IMR-90 (cell line): Measurements from ENCODE around the gene KCNH5. TPM values are rescaled to one million over a fixed set of nuclear protein-coding genes. Genes with fewer than 3 reads are reported as not detected.

ENCODE experiments used
- ATAC-seq: fragments of 200-7000 bp; cut with Tn5 transposase; 2 replicates; pipeline ENCODE4 v1.9.1; 2020; ENCODE audit warnings: low read depth, mild to moderate bottlenecking, moderate library complexity
- BruUV-seq: library from RNA; stranded (reverse); fragments of 400-500 nt; replicated peaks from 2 replicates; lab custom pipeline; 2021; lab: Mats Ljungman, UMichigan
- CTCF ChIA-PET: fragments of 300-600 bp; formaldehyde crosslinking; extraction: SDS; loops from one replicate; lab custom pipeline; 2021; ENCODE audit warnings: antibody characterized with exemption; lab: Yijun Ruan, JAX
- POLR2A ChIA-PET: fragments of 300-600 bp; sonication (Branson Sonifier 250); formaldehyde crosslinking; loops from one replicate; lab custom pipeline; 2022; ENCODE audit warnings: antibody characterized with exemption; ENCODE audit not compliant: unreplicated experiment; lab: Charles Lee
- DNase-seq: peaks from one replicate; pipeline ENCODE4 v3.0.0; 2013
- H2AFZ ChIP-seq: replicated peaks from 2 replicates; pipeline ENCODE3; 2013; ENCODE audit warnings: low read length, mild to moderate bottlenecking; ENCODE audit not compliant: poor library complexity
- H2AK5ac ChIP-seq: 2 replicates; pipeline ENCODE4 v1.6.1; 2013; ENCODE audit warnings: low read depth, low read length, inconsistent platforms
- H2AK9ac ChIP-seq: replicated peaks from 2 replicates; pipeline ENCODE3; 2013; ENCODE audit warnings: mild to moderate bottlenecking, low read depth, low read length, moderate library complexity; ENCODE audit not compliant: poor library complexity
- H2BK120ac ChIP-seq: 2 replicates; pipeline ENCODE4 v1.6.1; 2013; ENCODE audit warnings: low read depth, low read length, inconsistent platforms
- H2BK15ac ChIP-seq: 3 replicates; pipeline ENCODE4 v1.6.1; 2013; ENCODE audit warnings: low read depth, low read length, inconsistent platforms
- H2BK20ac ChIP-seq: 2 replicates; pipeline ENCODE4 v1.6.1; 2013; ENCODE audit warnings: low read depth, mild to moderate bottlenecking, inconsistent platforms, low read length, moderate library complexity
- H2BK5ac ChIP-seq: 2 replicates; pipeline ENCODE4 v1.6.1; 2013; ENCODE audit warnings: mild to moderate bottlenecking, low read depth, low read length, inconsistent platforms; ENCODE audit not compliant: poor library complexity, severe bottlenecking
- H3K14ac ChIP-seq: replicated peaks from 2 replicates; pipeline ENCODE4 v1.6.1; 2013; ENCODE audit warnings: low read depth, low read length, inconsistent platforms
- H3K18ac ChIP-seq: 2 replicates; pipeline ENCODE4 v1.6.1; 2013; ENCODE audit warnings: low read depth, low read length, control low read depth
- H3K23ac ChIP-seq: 2 replicates; pipeline ENCODE4 v1.6.1; 2013; ENCODE audit warnings: low read depth, low read length, inconsistent platforms
- H3K27ac ChIP-seq: 2 replicates; pipeline ENCODE4 v1.5.1; 2013; ENCODE audit warnings: mild to moderate bottlenecking, control low read depth, low read length; ENCODE audit not compliant: insufficient read depth
- H3K27me3 ChIP-seq: 2 replicates; pipeline ENCODE4 v1.6.1; 2013; ENCODE audit warnings: low read length; ENCODE audit not compliant: control insufficient read depth, insufficient read depth
- H3K36me3 ChIP-seq: 2 replicates; pipeline ENCODE4 v1.6.1; 2013; ENCODE audit warnings: low read length, mixed read lengths; ENCODE audit not compliant: control insufficient read depth, insufficient read depth
- H3K4ac ChIP-seq: 2 replicates; pipeline ENCODE4 v1.6.1; 2013; ENCODE audit warnings: low read depth, low read length, inconsistent platforms
- H3K4me1 ChIP-seq: 2 replicates; pipeline ENCODE4 v1.6.1; 2013; ENCODE audit warnings: low read length, mixed read lengths; ENCODE audit not compliant: control insufficient read depth, insufficient read depth
- H3K4me2 ChIP-seq: 2 replicates; pipeline ENCODE4 v1.6.1; 2013; ENCODE audit warnings: low read depth, mild to moderate bottlenecking, control low read depth, low read length, moderate library complexity
- H3K4me3 ChIP-seq: 2 replicates; pipeline ENCODE4 v1.5.1; 2013; ENCODE audit warnings: low read depth, mild to moderate bottlenecking, control low read depth, low read length, moderate library complexity; ENCODE audit not compliant: insufficient read depth
- H3K56ac ChIP-seq: 2 replicates; pipeline ENCODE4 v1.6.1; 2013; ENCODE audit warnings: low read length, inconsistent platforms; ENCODE audit not compliant: insufficient read depth; ENCODE audit errors: extremely low read depth
- H3K79me1 ChIP-seq, 2 experiments: 2 replicates each; pipeline ENCODE4 v1.6.1; 2013; ENCODE audit warnings: low read length in 2 of 2, inconsistent platforms in 1 of 2, low read depth in 1 of 2
- H3K9ac ChIP-seq: 2 replicates; pipeline ENCODE4 v1.6.1; 2013; ENCODE audit warnings: low read depth, low read length, control low read depth
- H3K9me1 ChIP-seq: 2 replicates; pipeline ENCODE4 v1.6.1; 2013; ENCODE audit warnings: low read length, inconsistent platforms; ENCODE audit not compliant: insufficient read depth
- H3K9me3 ChIP-seq: 2 replicates; pipeline ENCODE4 v1.6.1; 2013; ENCODE audit warnings: low read length; ENCODE audit not compliant: control insufficient read depth, insufficient read depth
- H4K20me1 ChIP-seq: 2 replicates; pipeline ENCODE4 v1.6.1; 2013; ENCODE audit warnings: low read length, inconsistent platforms; ENCODE audit not compliant: insufficient read depth
- H4K5ac ChIP-seq: 2 replicates; pipeline ENCODE4 v1.6.1; 2013; ENCODE audit warnings: mild to moderate bottlenecking, low read depth, low read length, control low read depth
- H4K8ac ChIP-seq, 2 experiments: 2 replicates each; pipeline ENCODE4 v1.6.1; 2013; ENCODE audit warnings: low read depth in 2 of 2, low read length in 2 of 2, control low read depth in 1 of 2, inconsistent platforms in 1 of 2
- H4K91ac ChIP-seq: 2 replicates; pipeline ENCODE4 v1.6.1; 2013; ENCODE audit warnings: low read depth, low read length, inconsistent platforms; ENCODE audit not compliant: insufficient read depth
- BHLHE40 ChIP-seq: fragments of 150-350 bp; IDR thresholded peaks from 2 replicates; pipeline ENCODE4 v1.6.1; 2016; ENCODE audit warnings: mild to moderate bottlenecking, low read depth, low read length
- CEBPB ChIP-seq: IDR thresholded peaks from 2 replicates; pipeline ENCODE4 v1.6.1; 2012; ENCODE audit warnings: low read depth, low read length, improper control_type of control experiment
- ELK1 ChIP-seq: fragments of 150-350 bp; IDR thresholded peaks from 2 replicates; pipeline ENCODE4 v1.6.1; 2016; ENCODE audit warnings: low read depth, mild to moderate bottlenecking, low read length, moderate library complexity, borderline replicate concordance
- FOS ChIP-seq: fragments of 150-350 bp; IDR thresholded peaks from 2 replicates; pipeline ENCODE4 v1.6.1; 2016; ENCODE audit warnings: low read depth, low read length
- MAZ ChIP-seq: IDR thresholded peaks from 2 replicates; pipeline ENCODE4 v1.6.1; 2012; ENCODE audit warnings: low read depth, mild to moderate bottlenecking, low read length, improper control_type of control experiment, moderate library complexity, borderline replicate concordance
- MXI1 ChIP-seq: IDR thresholded peaks from 2 replicates; pipeline ENCODE4 v1.6.1; 2012; ENCODE audit warnings: low read depth, mild to moderate bottlenecking, low read length, moderate library complexity, borderline replicate concordance
- NFE2L2 ChIP-seq: fragments of 150-350 bp; IDR thresholded peaks from 2 replicates; pipeline ENCODE4 v1.6.1; 2016; ENCODE audit warnings: low read depth, mild to moderate bottlenecking, low read length
- POLR2A ChIP-seq: IDR thresholded peaks from 2 replicates; pipeline ENCODE4 v1.6.1; 2012; ENCODE audit warnings: mild to moderate bottlenecking, low read depth, low read length
- RFX5 ChIP-seq: IDR thresholded peaks from 2 replicates; pipeline ENCODE4 v1.8.0; 2012; ENCODE audit warnings: low read depth, mild to moderate bottlenecking, low read length, moderate library complexity
- WGBS, 2 experiments: methylation state at CpG; one replicate each; pipeline versions ENCODE4 v1.1.5 to v1.1.7; 2013; ENCODE audit warnings: missing lambda C conversion rate in 2 of 2; ENCODE audit not compliant: insufficient read length in 1 of 2; ENCODE audit errors: extremely low coverage in 2 of 2; 5-methylcytosine and 5-hydroxymethylcytosine counted together
- dilution Hi-C: fragments of 300-500 bp; cut with HindIII; formaldehyde crosslinking; loops from one replicate; pipeline ENCODE4 v1.14.3; 2018; ENCODE audit warnings: low sequenced_read_pairs; ENCODE audit not compliant: unreplicated experiment
- in situ Hi-C: fragments of 300-500 bp; cut with MboI; formaldehyde crosslinking; loops from 3 replicates; pipeline ENCODE4 v1.14.3; 2019; ENCODE audit warnings: low sequenced_read_pairs, inconsistent platforms, mixed read lengths
- intact Hi-C: fragments of 100-400 bp; cut with micrococcal nuclease; formaldehyde crosslinking; loops from 2 replicates; pipeline ENCODE4 v1.10.0; 2022
- polyA plus RNA-seq, 3 experiments: library from polyadenylated mRNA; depleted of rRNA; stranded (reverse); fragments of >200 nt; gene quantifications; 2 replicates each; pipeline ENCODE4 v1.2.3, GENCODE V29; 2012; ENCODE audit warnings: low replicate concordance in 1 of 3
- total RNA-seq: library from RNA; depleted of rRNA; stranded (reverse); fragments of >200 nt; gene quantifications from 2 replicates; pipeline ENCODE4 v1.2.3, GENCODE V29; 2012

KCNH5 gene
- total and polyA plus RNA-seq, 2 of the 4 experiments (the other 2 are of a cell fraction) = under 0.01 to 0.03 TPM

GRCh38 chr14:62665286-62665685 lies 380.0 kb downstream of the KCNH5 start:
- BruUV-seq = no TSS peak
- no peak overlapping the region for H3K4me3 ChIP-seq
- H3K9me3 ChIP-seq = no peaks in the 10 kb centered on the region
- no peak overlapping the region for H2BK120ac ChIP-seq
- no peaks in the 10 kb centered on the region for H4K20me1 ChIP-seq
- no peaks in the 10 kb centered on the region for H3K36me3 ChIP-seq
- no peak overlapping the region for H4K8ac ChIP-seq
- no peak overlapping the region for H3K9ac ChIP-seq
- no peak overlapping the region for H2BK5ac ChIP-seq
- H2AK5ac ChIP-seq = no peak overlapping the region
- in situ Hi-C loops = no loop called here
- H3K4ac ChIP-seq = no peak overlapping the region
- no peaks in the 10 kb centered on the region for H3K9me1 ChIP-seq
- H2AK9ac ChIP-seq = no peak overlapping the region
- H3K4me1 ChIP-seq = no peaks in the 10 kb centered on the region
- no peak overlapping the region for H3K23ac ChIP-seq
- H2AFZ ChIP-seq = no peak overlapping the region
- CTCF ChIA-PET = no interaction called here
- no peak overlapping the region; the same call in 1 of the 2 replicates for H3K14ac ChIP-seq
- H3K27ac ChIP-seq = no peak overlapping the region
- no peaks in the 10 kb centered on the region for H3K27me3 ChIP-seq
- H3K4me2 ChIP-seq = no peak overlapping the region
- no peak overlapping the region for H2BK20ac ChIP-seq
- dilution Hi-C loops = no loop called here
- POLR2A ChIA-PET = no interaction called here
- intact Hi-C loops = no loop called here
- H3K56ac ChIP-seq = no peak overlapping the region
- 0% methylated on average over 2 of the region's 3 CpGs; no CpG with 5 or more reads in 1 of the 2 experiments for WGBS, 2 experiments
- peak overlapping the region; percentile 34; the same call in 2 of the 3 replicates for H2BK15ac ChIP-seq
- DNase-seq = peak; percentile 15
- H4K91ac ChIP-seq = no peak overlapping the region
- H3K18ac ChIP-seq = peak overlapping the region; percentile 18; the same call in 1 of the 2 replicates
- ATAC-seq = peak; percentile 64
- TF ChIP-seq BHLHE40 = no peak
- TF ChIP-seq CEBPB = no peak
- TF ChIP-seq MXI1 = no peak
- TF ChIP-seq MAZ = no peak
- TF ChIP-seq RFX5 = no peak
- no peak for TF ChIP-seq NFE2L2
- TF ChIP-seq FOS = no peak
- TF ChIP-seq ELK1 = no peak
- no peak for TF ChIP-seq POLR2A
- no peak overlapping the region; the same call in 1 of the 2 replicates for H4K5ac ChIP-seq
- H3K79me1 ChIP-seq = no peaks in the 10 kb centered on the region
